HEK293 (cell line): ENCODE measurements around the gene SLC25A41.

Experiments used
- CTCF ChIA-PET: fragments of 350-600 bp; formaldehyde crosslinking; extraction: SDS; loops from one replicate; lab custom pipeline; 2021; ENCODE audit warnings: antibody characterized with exemption; lab: Yijun Ruan, JAX
- POLR2A ChIA-PET: fragments of 300-600 bp; formaldehyde crosslinking; extraction: SDS; loops from one replicate; lab custom pipeline; 2020; ENCODE audit warnings: antibody characterized with exemption, inconsistent platforms; lab: Yijun Ruan, JAX
- H3K27ac ChIP-seq: fragments of 200-500 bp; sonication (Bioruptor generic); 2 replicates; pipeline ENCODE4 v1.5.1; 2014; ENCODE audit warnings: low read depth, low read length, control low read depth, inconsistent platforms; ENCODE audit errors: extremely low read depth
- H3K36me3 ChIP-seq, 2 experiments: fragments of 200-500 bp in 1 of 2; sonication (Bioruptor generic) in 1 of 2; 1 replicate in 1 of 2; 2 replicates in 1 of 2; pipeline ENCODE4 v1.5.1; 2014 to 2017; ENCODE audit warnings: inconsistent platforms in 2 of 2, low read length in 2 of 2; ENCODE audit not compliant: control insufficient read depth in 2 of 2, insufficient read depth in 1 of 2
- H3K4me1 ChIP-seq: fragments of 200-500 bp; sonication (Bioruptor generic); 2 replicates; pipeline ENCODE4 v1.5.1; 2014; ENCODE audit warnings: mild to moderate bottlenecking, low read length, inconsistent platforms; ENCODE audit not compliant: control insufficient read depth, insufficient read depth
- H3K4me3 ChIP-seq: 2 replicates; pipeline ENCODE4 v1.5.1; 2011; ENCODE audit warnings: low read depth, mild to moderate bottlenecking, control low read depth, low read length, moderate library complexity
- H3K9me3 ChIP-seq: fragments of 200-500 bp; sonication (Bioruptor generic); 2 replicates; pipeline ENCODE4 v1.5.1; 2014; ENCODE audit warnings: low read depth, low read length, inconsistent platforms; ENCODE audit not compliant: control insufficient read depth, insufficient read depth
- BCL11B ChIP-seq: fragments of 450-650 bp; formaldehyde crosslinking; IDR thresholded peaks from 2 replicates; pipeline ENCODE4 v1.5.1; 2016; ENCODE audit warnings: low read depth, missing biosample characterization, missing genetic modification characterization
- CTCF ChIP-seq: fragments of 450-650 bp; formaldehyde crosslinking; IDR thresholded peaks from 2 replicates; pipeline ENCODE4 v1.5.1; 2016; ENCODE audit warnings: missing biosample characterization, missing genetic modification characterization
- EGR2 ChIP-seq: fragments of 450-650 bp; formaldehyde crosslinking; IDR thresholded peaks from 2 replicates; pipeline ENCODE4 v1.5.1; 2016; ENCODE audit warnings: low read depth, missing biosample characterization, missing genetic modification characterization
- IKZF3 ChIP-seq: fragments of 450-650 bp; IDR thresholded peaks from 2 replicates; pipeline ENCODE4 v1.5.0; 2018; ENCODE audit warnings: missing biosample characterization, mild to moderate bottlenecking, missing genetic modification characterization, moderate library complexity
- KLF10 ChIP-seq: fragments of 450-650 bp; IDR thresholded peaks from 2 replicates; pipeline ENCODE4 v1.5.1; 2018; ENCODE audit warnings: missing biosample characterization, mild to moderate bottlenecking, missing genetic modification characterization
- SP2 ChIP-seq: fragments of 450-650 bp; formaldehyde crosslinking; IDR thresholded peaks from 2 replicates; pipeline ENCODE4 v1.5.1; 2016; ENCODE audit warnings: missing biosample characterization, missing genetic modification characterization
- SP7 ChIP-seq: fragments of 450-650 bp; formaldehyde crosslinking; IDR thresholded peaks from 2 replicates; pipeline ENCODE4 v1.5.1; 2016; ENCODE audit warnings: missing biosample characterization, missing genetic modification characterization
- YY2 ChIP-seq: fragments of 450-650 bp; formaldehyde crosslinking; IDR thresholded peaks from 2 replicates; pipeline ENCODE4 v1.5.1; 2016; ENCODE audit warnings: missing biosample characterization, missing genetic modification characterization
- ZBTB8A ChIP-seq: fragments of 450-650 bp; formaldehyde crosslinking; IDR thresholded peaks from 2 replicates; pipeline ENCODE4 v1.5.1; 2016; ENCODE audit warnings: missing biosample characterization, missing genetic modification characterization
- ZFHX2 ChIP-seq: fragments of 450-650 bp; formaldehyde crosslinking; conservative IDR thresholded peaks from 2 replicates; pipeline ENCODE4 v1.5.1; 2016; ENCODE audit warnings: missing biosample characterization, missing genetic modification characterization
- ZFP3 ChIP-seq: fragments of 450-650 bp; formaldehyde crosslinking; IDR thresholded peaks from 2 replicates; pipeline ENCODE4 v1.5.1; 2016; ENCODE audit warnings: low read depth, missing biosample characterization, missing genetic modification characterization
- ZNF10 ChIP-seq: fragments of 450-650 bp; formaldehyde crosslinking; IDR thresholded peaks from 2 replicates; pipeline ENCODE4 v1.5.1; 2017; ENCODE audit warnings: missing biosample characterization, missing genetic modification characterization
- ZNF114 ChIP-seq: fragments of 450-650 bp; formaldehyde crosslinking; IDR thresholded peaks from 2 replicates; pipeline ENCODE4 v1.5.0; 2017; ENCODE audit warnings: missing biosample characterization, missing genetic modification characterization
- ZNF133 ChIP-seq: fragments of 450-650 bp; formaldehyde crosslinking; IDR thresholded peaks from 2 replicates; pipeline ENCODE4 v1.5.1; 2016; ENCODE audit warnings: missing biosample characterization, missing genetic modification characterization
- ZNF292 ChIP-seq: fragments of 450-650 bp; formaldehyde crosslinking; IDR thresholded peaks from 2 replicates; pipeline ENCODE4 v1.5.1; 2016; ENCODE audit warnings: low read depth, missing biosample characterization, missing genetic modification characterization, borderline replicate concordance
- ZNF354C ChIP-seq: fragments of 450-650 bp; formaldehyde crosslinking; IDR thresholded peaks from 2 replicates; pipeline ENCODE4 v1.5.1; 2016; ENCODE audit warnings: missing biosample characterization, missing genetic modification characterization, low read depth, borderline replicate concordance
- ZNF501 ChIP-seq: fragments of 450-650 bp; formaldehyde crosslinking; IDR thresholded peaks from 2 replicates; pipeline ENCODE4 v1.5.1; 2016; ENCODE audit warnings: missing biosample characterization, missing genetic modification characterization
- ZNF555 ChIP-seq: fragments of 450-650 bp; formaldehyde crosslinking; conservative IDR thresholded peaks from 2 replicates; pipeline ENCODE4 v1.5.1; 2017; ENCODE audit warnings: missing biosample characterization, mild to moderate bottlenecking, missing genetic modification characterization, inconsistent platforms
- ZNF561 ChIP-seq: fragments of 450-650 bp; IDR thresholded peaks from 2 replicates; pipeline ENCODE4 v1.5.1; 2018; ENCODE audit warnings: missing biosample characterization, missing genetic modification characterization, borderline replicate concordance
- ZNF610 ChIP-seq: fragments of 450-650 bp; formaldehyde crosslinking; IDR thresholded peaks from 2 replicates; pipeline ENCODE4 v1.5.1; 2016; ENCODE audit warnings: missing biosample characterization, missing genetic modification characterization, borderline replicate concordance
- ZNF621 ChIP-seq: fragments of 450-650 bp; formaldehyde crosslinking; IDR thresholded peaks from 2 replicates; pipeline ENCODE4 v1.5.1; 2017; ENCODE audit warnings: missing biosample characterization, missing genetic modification characterization
- ZNF747 ChIP-seq: fragments of 450-650 bp; formaldehyde crosslinking; IDR thresholded peaks from 2 replicates; pipeline ENCODE4 v1.5.1; 2016; ENCODE audit warnings: missing biosample characterization, missing genetic modification characterization
- ZNF837 ChIP-seq: fragments of 450-650 bp; formaldehyde crosslinking; IDR thresholded peaks from 2 replicates; pipeline ENCODE4 v1.5.1; 2016; ENCODE audit warnings: missing biosample characterization, missing genetic modification characterization
- TF ChIP-seq, protein P1 (sequence below): fragments of 450-650 bp; formaldehyde crosslinking; IDR thresholded peaks from 2 replicates; pipeline ENCODE4 v1.5.1; 2016; ENCODE audit warnings: missing biosample characterization, missing genetic modification characterization
- TF ChIP-seq, protein P2 (sequence below): fragments of 450-650 bp; formaldehyde crosslinking; IDR thresholded peaks from 2 replicates; pipeline ENCODE4 v1.5.1; 2016; ENCODE audit warnings: missing biosample characterization, missing genetic modification characterization
- TF ChIP-seq, protein P3 (sequence below): fragments of 450-650 bp; formaldehyde crosslinking; IDR thresholded peaks from 2 replicates; pipeline ENCODE4 v1.5.1; 2017; ENCODE audit warnings: missing biosample characterization, missing genetic modification characterization

The SLC25A41 gene

DNA sequence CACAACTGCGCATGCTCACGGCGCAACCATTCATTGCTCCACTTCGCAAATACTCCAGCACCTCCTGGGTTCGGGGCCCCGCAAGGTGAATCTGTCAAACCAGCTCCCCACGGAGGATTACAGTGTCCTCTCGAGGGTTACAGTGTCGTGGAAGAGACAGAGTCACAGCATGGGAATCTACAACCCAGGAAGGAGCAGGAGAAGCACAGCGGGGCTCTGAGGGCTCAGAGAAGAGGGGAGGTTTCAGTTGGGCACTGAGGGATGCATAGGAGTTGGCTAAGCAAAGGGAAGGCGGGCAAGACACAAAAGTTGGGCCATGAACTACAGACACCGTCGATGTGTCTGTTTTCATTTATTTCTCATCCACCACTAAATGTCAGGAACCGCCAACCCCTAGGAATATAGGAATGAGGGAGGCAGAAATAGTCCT, 39.6 kb downstream of the SLC25A41 start (continued):
- TF ChIP-seq, protein P1, sequence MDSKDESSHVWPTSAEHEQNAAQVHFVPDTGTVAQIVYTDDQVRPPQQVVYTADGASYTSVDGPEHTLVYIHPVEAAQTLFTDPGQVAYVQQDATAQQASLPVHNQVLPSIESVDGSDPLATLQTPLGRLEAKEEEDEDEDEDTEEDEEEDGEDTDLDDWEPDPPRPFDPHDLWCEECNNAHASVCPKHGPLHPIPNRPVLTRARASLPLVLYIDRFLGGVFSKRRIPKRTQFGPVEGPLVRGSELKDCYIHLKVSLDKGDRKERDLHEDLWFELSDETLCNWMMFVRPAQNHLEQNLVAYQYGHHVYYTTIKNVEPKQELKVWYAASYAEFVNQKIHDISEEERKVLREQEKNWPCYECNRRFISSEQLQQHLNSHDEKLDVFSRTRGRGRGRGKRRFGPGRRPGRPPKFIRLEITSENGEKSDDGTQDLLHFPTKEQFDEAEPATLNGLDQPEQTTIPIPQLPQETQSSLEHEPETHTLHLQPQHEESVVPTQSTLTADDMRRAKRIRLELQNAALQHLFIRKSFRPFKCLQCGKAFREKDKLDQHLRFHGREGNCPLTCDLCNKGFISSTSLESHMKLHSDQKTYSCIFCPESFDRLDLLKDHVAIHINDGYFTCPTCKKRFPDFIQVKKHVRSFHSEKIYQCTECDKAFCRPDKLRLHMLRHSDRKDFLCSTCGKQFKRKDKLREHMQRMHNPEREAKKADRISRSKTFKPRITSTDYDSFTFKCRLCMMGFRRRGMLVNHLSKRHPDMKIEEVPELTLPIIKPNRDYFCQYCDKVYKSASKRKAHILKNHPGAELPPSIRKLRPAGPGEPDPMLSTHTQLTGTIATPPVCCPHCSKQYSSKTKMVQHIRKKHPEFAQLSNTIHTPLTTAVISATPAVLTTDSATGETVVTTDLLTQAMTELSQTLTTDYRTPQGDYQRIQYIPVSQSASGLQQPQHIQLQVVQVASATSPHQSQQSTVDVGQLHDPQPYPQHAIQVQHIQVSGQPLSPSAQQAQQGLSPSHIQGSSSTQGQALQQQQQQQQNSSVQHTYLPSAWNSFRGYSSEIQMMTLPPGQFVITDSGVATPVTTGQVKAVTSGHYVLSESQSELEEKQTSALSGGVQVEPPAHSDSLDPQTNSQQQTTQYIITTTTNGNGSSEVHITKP (tag by site-specific recombination): peak; percentile 18; the same call in 1 of the 2 replicates
- TF ChIP-seq ZNF837 (tag by site-specific recombination) (no peak), ZNF555 (tag by site-specific recombination) (no peak), ZFHX2 (tag by site-specific recombination) (no peak), KLF10 (tag by site-specific recombination) (no peak)

DNA sequence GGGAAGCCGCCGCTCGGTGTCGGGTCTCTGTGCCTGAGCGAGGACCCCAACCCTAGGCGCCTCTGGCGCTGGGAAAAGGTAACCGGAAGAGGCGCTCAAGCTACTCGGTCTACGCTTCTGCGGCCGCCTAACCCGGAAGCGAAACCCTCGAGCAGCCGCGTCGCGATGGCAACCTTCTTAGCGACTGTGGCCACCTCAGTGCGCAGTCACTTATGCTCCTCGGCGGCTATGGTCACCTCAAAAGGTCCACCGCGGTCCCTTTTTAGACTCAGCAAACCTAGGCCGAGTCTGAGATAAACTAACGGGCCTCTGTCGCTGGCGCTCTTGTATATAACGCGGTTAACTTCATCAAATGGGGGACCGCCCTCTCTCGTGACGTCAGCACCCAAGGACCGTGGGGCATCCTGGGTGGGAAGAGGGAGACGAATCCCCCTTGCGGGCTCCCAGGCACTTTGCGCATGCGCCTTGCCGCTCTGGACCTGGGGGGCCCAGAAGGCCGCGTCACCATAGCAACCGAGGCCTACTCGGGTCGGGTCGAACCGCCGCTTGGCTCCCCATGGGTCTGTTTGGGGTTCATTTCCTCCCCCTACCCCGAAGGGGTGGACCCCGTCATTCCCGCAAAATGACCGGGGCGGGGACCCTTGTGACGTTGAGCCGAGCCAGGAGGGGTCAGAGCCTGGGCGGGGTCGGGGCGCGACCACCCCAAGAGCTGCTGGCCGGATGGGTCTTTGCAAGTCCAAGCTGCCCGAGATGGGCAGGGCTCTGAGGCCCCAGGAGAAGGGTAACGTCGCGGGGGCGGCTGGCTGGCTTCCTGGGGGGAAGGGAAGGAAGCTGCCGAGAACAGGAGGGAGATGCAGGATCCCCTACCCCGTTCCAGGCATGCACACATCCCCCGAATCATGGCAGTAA, 40.2 kb downstream of the SLC25A41 start, which contains the start of gene GTF2F1:
Gene GTF2F1, minus strand, starts transcription at position 91 of the 909 bp plus-strand sequence. CDS start 169 bp downstream, outside the sequence.
- ChIA-PET CTCF (interaction anchor here (0.6 to 2.2 kb wide), 2 partner anchors 19 to 1864 kb away, joined by 5 to 6 read pairs; no protein-coding TSS in a partner anchor), POLR2A (interaction anchor here (0.6 to 1.5 kb wide), 9 partner anchors 17 to 1648 kb away, joined by 3 to 9 read pairs (median 5); partner anchors contain the start of genes ALKBH7, CLPP and KHSRP)
- H3K36me3 ChIP-seq: peaks cover 20 to 34% of the 10 kb centered on the region in 2 experiments
- H3K4me1 ChIP-seq: peaks cover 6% of the 10 kb centered on the region
- H3K4me3 ChIP-seq: peak within 1 kb of the TSS; percentile 73
- H3K27ac ChIP-seq: peak within 1 kb of the TSS; percentile 52
- no peaks in the 10 kb centered on the region for H3K9me3 ChIP-seq
- TF ChIP-seq ZNF292 (tag by site-specific recombination): no peak
- peak; percentile 80 for TF ChIP-seq SP7
- TF ChIP-seq SP2 (tag by site-specific recombination): peak; percentile 77
- no peak for TF ChIP-seq ZNF10 (tag by site-specific recombination)
- TF ChIP-seq ZNF610: 0 out of 2 replicates have a peak, but pooled peaks have one; percentile 6
- no peak for TF ChIP-seq ZNF747 (tag by site-specific recombination)
- TF ChIP-seq ZNF837 (tag by site-specific recombination): no peak
- TF ChIP-seq ZFP3: no peak
- peak; percentile 47 for TF ChIP-seq ZBTB8A
- no peak for TF ChIP-seq ZNF133 (tag by site-specific recombination)
- no peak for TF ChIP-seq ZNF621 (tag by site-specific recombination)
- TF ChIP-seq, protein P2, sequence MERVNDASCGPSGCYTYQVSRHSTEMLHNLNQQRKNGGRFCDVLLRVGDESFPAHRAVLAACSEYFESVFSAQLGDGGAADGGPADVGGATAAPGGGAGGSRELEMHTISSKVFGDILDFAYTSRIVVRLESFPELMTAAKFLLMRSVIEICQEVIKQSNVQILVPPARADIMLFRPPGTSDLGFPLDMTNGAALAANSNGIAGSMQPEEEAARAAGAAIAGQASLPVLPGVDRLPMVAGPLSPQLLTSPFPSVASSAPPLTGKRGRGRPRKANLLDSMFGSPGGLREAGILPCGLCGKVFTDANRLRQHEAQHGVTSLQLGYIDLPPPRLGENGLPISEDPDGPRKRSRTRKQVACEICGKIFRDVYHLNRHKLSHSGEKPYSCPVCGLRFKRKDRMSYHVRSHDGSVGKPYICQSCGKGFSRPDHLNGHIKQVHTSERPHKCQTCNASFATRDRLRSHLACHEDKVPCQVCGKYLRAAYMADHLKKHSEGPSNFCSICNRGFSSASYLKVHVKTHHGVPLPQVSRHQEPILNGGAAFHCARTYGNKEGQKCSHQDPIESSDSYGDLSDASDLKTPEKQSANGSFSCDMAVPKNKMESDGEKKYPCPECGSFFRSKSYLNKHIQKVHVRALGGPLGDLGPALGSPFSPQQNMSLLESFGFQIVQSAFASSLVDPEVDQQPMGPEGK (tag by site-specific recombination): peak; percentile 98
- 0 out of 2 replicates have a peak, but pooled peaks have one; percentile 34 for TF ChIP-seq EGR2 (tag by site-specific recombination)
- 0 out of 2 replicates have a peak, but pooled peaks have one; percentile 15 for TF ChIP-seq ZNF561 (tag by site-specific recombination)
- no peak for TF ChIP-seq IKZF3
- no peak; the same call in 1 of the 2 replicates for TF ChIP-seq BCL11B
- TF ChIP-seq ZNF354C: no peak
- TF ChIP-seq YY2: peak; percentile 90
- peak; percentile 63; the same call in 1 of the 2 replicates for TF ChIP-seq ZNF501
- 0 out of 2 replicates have a peak, but pooled peaks have one; percentile 61 for TF ChIP-seq CTCF
- no peak for TF ChIP-seq ZNF114 (tag by site-specific recombination)
- TF ChIP-seq, protein P3, sequence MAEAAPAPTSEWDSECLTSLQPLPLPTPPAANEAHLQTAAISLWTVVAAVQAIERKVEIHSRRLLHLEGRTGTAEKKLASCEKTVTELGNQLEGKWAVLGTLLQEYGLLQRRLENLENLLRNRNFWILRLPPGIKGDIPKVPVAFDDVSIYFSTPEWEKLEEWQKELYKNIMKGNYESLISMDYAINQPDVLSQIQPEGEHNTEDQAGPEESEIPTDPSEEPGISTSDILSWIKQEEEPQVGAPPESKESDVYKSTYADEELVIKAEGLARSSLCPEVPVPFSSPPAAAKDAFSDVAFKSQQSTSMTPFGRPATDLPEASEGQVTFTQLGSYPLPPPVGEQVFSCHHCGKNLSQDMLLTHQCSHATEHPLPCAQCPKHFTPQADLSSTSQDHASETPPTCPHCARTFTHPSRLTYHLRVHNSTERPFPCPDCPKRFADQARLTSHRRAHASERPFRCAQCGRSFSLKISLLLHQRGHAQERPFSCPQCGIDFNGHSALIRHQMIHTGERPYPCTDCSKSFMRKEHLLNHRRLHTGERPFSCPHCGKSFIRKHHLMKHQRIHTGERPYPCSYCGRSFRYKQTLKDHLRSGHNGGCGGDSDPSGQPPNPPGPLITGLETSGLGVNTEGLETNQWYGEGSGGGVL: peak; percentile 87
